K562 (cell line): ENCODE measurements around the gene NASP. TPM values are rescaled to one million over a fixed set of nuclear protein-coding genes. Genes with fewer than 3 reads are reported as not detected.

Experiments used
- ATAC-seq: fragments of 200-7000 bp; cut with Tn5 transposase; 3 replicates; pipeline ENCODE4 v1.9.1; 2020; ENCODE audit warnings: moderate library complexity
- BruUV-seq: library from RNA; stranded (reverse); fragments of 400-500 nt; replicated peaks from 2 replicates; lab custom pipeline; 2021; lab: Mats Ljungman, UMichigan
- CTCF ChIA-PET: fragments of 300-600 bp; formaldehyde crosslinking; extraction: SDS; loops from one replicate; lab custom pipeline; 2021; ENCODE audit warnings: low intra/inter-chr PET ratio; lab: Yijun Ruan, JAX
- POLR2A ChIA-PET: fragments of 300-600, 350-650 bp; sonication (Branson Sonifier 250); formaldehyde crosslinking; extraction: SDS; loops from one replicate; lab custom pipeline; 2021; ENCODE audit warnings: antibody characterized with exemption, inconsistent platforms; lab: Yijun Ruan, JAX
- DNase-seq, 4 experiments: peaks; one replicate each; pipeline versions ENCODE4 v3.0.0 to v3.0.0-alpha.2; 2011 to 2018; ENCODE audit warnings: low spot score in 3 of 4, mixed read lengths in 3 of 4; ENCODE audit errors: extremely low read depth in 1 of 4
- FAIRE-seq: peaks from 2 replicates; lab custom pipeline; 2011; peaks lifted over from hg19 to GRCh38; lab: Jason Lieb, UNC
- H2AFZ ChIP-seq: 2 replicates; pipeline ENCODE4 v1.6.0; 2011; ENCODE audit warnings: low read depth, low read length, control low read depth, inconsistent platforms
- H3K27ac ChIP-seq: fragments of 200-600 bp; 3 replicates; pipeline ENCODE4 v1.8.0; 2011; ENCODE audit warnings: low read depth, mild to moderate bottlenecking, control low read depth, inconsistent platforms, low read length, moderate library complexity, mixed read lengths; ENCODE audit errors: extremely low read depth
- H3K27me3 ChIP-seq, 2 experiments: fragments of 300-600 bp in 1 of 2; 2 replicates in 1 of 2; 3 replicates in 1 of 2; pipeline versions ENCODE4 v1.6.0 to v1.8.0; 2011; ENCODE audit warnings: inconsistent platforms in 2 of 2, low read length in 2 of 2, mild to moderate bottlenecking in 1 of 2, mixed read lengths in 1 of 2, moderate library complexity in 1 of 2; ENCODE audit not compliant: control insufficient read depth in 2 of 2, insufficient read depth in 2 of 2
- H3K36me3 ChIP-seq: fragments of 300-600 bp; 3 replicates; pipeline ENCODE4 v1.8.0; 2011; ENCODE audit warnings: mild to moderate bottlenecking, low read length, inconsistent platforms; ENCODE audit not compliant: control insufficient read depth, insufficient read depth
- H3K4me1 ChIP-seq, 2 experiments: fragments of 200-600 bp in 1 of 2; replicated peaks in 1 of 2; 2 replicates in 1 of 2; 3 replicates in 1 of 2; pipeline versions ENCODE4 v1.5.1 to v1.8.0; 2011; ENCODE audit warnings: inconsistent platforms in 2 of 2, low read length in 2 of 2, mild to moderate bottlenecking in 1 of 2, mixed read lengths in 1 of 2, moderate library complexity in 1 of 2; ENCODE audit not compliant: control insufficient read depth in 2 of 2, insufficient read depth in 2 of 2
- H3K4me2 ChIP-seq: 2 replicates; pipeline ENCODE4 v1.6.1; 2011; ENCODE audit warnings: low read length, control low read depth, inconsistent platforms, mixed read lengths; ENCODE audit not compliant: insufficient read depth
- H3K4me3 ChIP-seq: fragments of 200-600 bp; sonication (generic), shearing (Covaris generic); 2 replicates; pipeline ENCODE4 v1.5.1; 2016; ENCODE audit warnings: control low read depth, inconsistent platforms
- H3K79me2 ChIP-seq: fragments of 200-600 bp; 3 replicates; pipeline ENCODE4 v1.8.0; 2011; ENCODE audit warnings: low read length, inconsistent platforms; ENCODE audit not compliant: control insufficient read depth, insufficient read depth
- H3K9ac ChIP-seq, 2 experiments: 2 replicates each; pipeline versions ENCODE4 v1.6.0 to v1.6.1; 2011; ENCODE audit warnings: low read depth in 2 of 2, low read length in 2 of 2, control low read depth in 1 of 2, inconsistent platforms in 1 of 2, mild to moderate bottlenecking in 1 of 2, mixed read lengths in 1 of 2; ENCODE audit not compliant: insufficient read depth in 1 of 2
- H3K9me1 ChIP-seq: one replicate; pipeline ENCODE4 v1.6.0; 2011; ENCODE audit warnings: inconsistent platforms, mild to moderate bottlenecking, low read length, moderate library complexity; ENCODE audit not compliant: control insufficient read depth, insufficient read depth
- H3K9me3 ChIP-seq: replicated peaks from 2 replicates; pipeline ENCODE4 v1.5.1; 2011; ENCODE audit warnings: low read depth, low read length, inconsistent platforms; ENCODE audit not compliant: control insufficient read depth, insufficient read depth
- H4K20me1 ChIP-seq: replicated peaks from 2 replicates; pipeline ENCODE4 v1.6.1; 2011; ENCODE audit warnings: low read length, inconsistent platforms, mixed read lengths; ENCODE audit not compliant: control insufficient read depth, insufficient read depth
- BHLHE40 ChIP-seq: IDR thresholded peaks from 2 replicates; pipeline ENCODE4 v1.6.1; 2011; ENCODE audit warnings: low read length, improper control_type of control experiment
- CREB1 ChIP-seq, 2 experiments: sonication (generic) in 1 of 2; formaldehyde crosslinking in 1 of 2; IDR thresholded peaks; 2 replicates each; pipeline versions ENCODE4 v1.6.1 to v1.8.0; 2012 to 2022; ENCODE audit warnings: inconsistent platforms in 1 of 2, mild to moderate bottlenecking in 1 of 2, missing genetic modification reagents in 1 of 2, moderate library complexity in 1 of 2
- FOS ChIP-seq: IDR thresholded peaks from 3 replicates; pipeline ENCODE4 v1.6.1; 2011; ENCODE audit not compliant: insufficient read length; ENCODE audit errors: extremely low read depth
- FOXM1 ChIP-seq, 2 experiments: fragments of 450-650 bp in 1 of 2; sonication (generic) in 1 of 2; formaldehyde crosslinking in 1 of 2; IDR thresholded peaks; 2 replicates each; pipeline versions ENCODE4 v1.6.1 to v1.9.0; 2017 to 2022; ENCODE audit warnings: low read depth in 2 of 2, mild to moderate bottlenecking in 2 of 2, missing genetic modification reagents in 1 of 2, moderate library complexity in 1 of 2
- FUS ChIP-seq: fragments of 200-400 bp; formaldehyde crosslinking; optimal IDR thresholded peaks from 2 replicates; pipeline ENCODE3; 2017; ENCODE audit warnings: low read depth, low read length
- GATA2 ChIP-seq: sonication (generic); formaldehyde crosslinking; IDR thresholded peaks from 2 replicates; pipeline ENCODE4 v1.4.0; 2020; ENCODE audit warnings: mild to moderate bottlenecking, missing genetic modification reagents
- GATAD2B ChIP-seq: fragments of 450-650 bp; IDR thresholded peaks from 2 replicates; pipeline ENCODE4 v1.6.1; 2017; ENCODE audit warnings: mild to moderate bottlenecking, borderline replicate concordance
- HNRNPK ChIP-seq: fragments of 200-400 bp; formaldehyde crosslinking; IDR thresholded peaks from one replicate; pipeline ENCODE4 v1.6.1; 2018; ENCODE audit warnings: mild to moderate bottlenecking, low read depth, low read length; ENCODE audit not compliant: poor library complexity, severe bottlenecking
- KLF10 ChIP-seq: fragments of 250-450 bp; sonication (Bioruptor Pico); IDR thresholded peaks from 2 replicates; pipeline ENCODE4 v1.6.1; 2021; ENCODE audit warnings: matching md5 sums
- POLR2A ChIP-seq: fragments of 450-650 bp; conservative IDR thresholded peaks from 2 replicates; pipeline ENCODE4 v1.6.1; 2016
- SIX5 ChIP-seq, 2 experiments: IDR thresholded peaks; 2 replicates each; pipeline ENCODE4 v1.6.1; 2011; ENCODE audit warnings: low read length in 2 of 2, borderline replicate concordance in 1 of 2, low read depth in 1 of 2, mild to moderate bottlenecking in 1 of 2, moderate library complexity in 1 of 2; ENCODE audit not compliant: insufficient read depth in 1 of 2
- SP1 ChIP-seq: sonication (generic); formaldehyde crosslinking; IDR thresholded peaks from 2 replicates; pipeline ENCODE4 v1.8.1; 2022; ENCODE audit warnings: mild to moderate bottlenecking, missing genetic modification reagents
- ZBTB1 ChIP-seq: sonication (generic); formaldehyde crosslinking; IDR thresholded peaks from 2 replicates; pipeline ENCODE4 v1.8.1; 2023; ENCODE audit warnings: missing genetic modification reagents, low read depth, mild to moderate bottlenecking, borderline replicate concordance
- ZBTB12 ChIP-seq: fragments of 250-450 bp; sonication (Bioruptor Pico); IDR thresholded peaks from 2 replicates; pipeline ENCODE4 v1.4.0; 2020
- ZBTB17 ChIP-seq: fragments of 450-650 bp; formaldehyde crosslinking; IDR thresholded peaks from 2 replicates; pipeline ENCODE4 v1.4.0; 2020; ENCODE audit warnings: mild to moderate bottlenecking
- ZNF75A ChIP-seq: fragments of 450-650 bp; formaldehyde crosslinking; IDR thresholded peaks from 2 replicates; pipeline ENCODE4 v1.4.0; 2020; ENCODE audit warnings: mild to moderate bottlenecking
- WGBS: fragments of 100-300 bp; shearing (Covaris generic); methylation state at CpG from one replicate; pipeline ENCODE4 v1.1.6; 2016; ENCODE audit warnings: low coverage, mixed read lengths; ENCODE audit not compliant: insufficient coverage; ENCODE audit errors: missing lambda C conversion rate; 5-methylcytosine and 5-hydroxymethylcytosine counted together
- in situ Hi-C: fragments of 300-500 bp; cut with MboI; formaldehyde crosslinking; loops from 4 replicates; pipeline ENCODE4 v1.15.0; 2018; ENCODE audit warnings: inconsistent platforms, mixed read lengths
- intact Hi-C: fragments of 100-400 bp; cut with micrococcal nuclease; formaldehyde crosslinking; loops from 2 replicates; pipeline ENCODE4 v1.14.2; 2022
- polyA plus RNA-seq, 8 experiments: library from polyadenylated mRNA; depleted of rRNA in 4 of 8; stranded (reverse) in 5 of 8; unstranded in 3 of 8; fragments of >200 nt; fragmentation: Nextera tagmentation in 2 of 8; fragmentation: Illumina TruSeq in 1 of 8; extraction: Ambion mirVana in 2 of 8; extraction: Trizol in 1 of 8; gene quantifications; 2 replicates each; pipeline versions ENCODE4 v1.2.1 to v1.2.3, GENCODE V29; 2011 to 2014; ENCODE audit warnings: inconsistent platforms in 1 of 8, missing spikeins in 1 of 8
- total RNA-seq, 7 experiments: library from RNA; depleted of rRNA in 6 of 7; stranded (reverse); fragments of >200 nt in 6 of 7; fragmentation: Illumina TruSeq in 2 of 7; extraction: Trizol in 2 of 7; gene quantifications; 2 replicates each; pipeline versions ENCODE4 v1.2.1 to v1.2.3, GENCODE V29; 2011 to 2021; ENCODE audit warnings: low replicate concordance in 1 of 7
- TF ChIP-seq, protein P1 (sequence below): fragments of 450-650 bp; IDR thresholded peaks from 2 replicates; pipeline ENCODE4 v1.7.0; 2016; ENCODE audit warnings: borderline replicate concordance

Gene NASP
- total and polyA plus RNA-seq, 9 of the 15 experiments (the other 6 are each of a cell fraction or from before 2014, with no cell fraction given), result 199 to 578 (median 419) TPM

DNA sequence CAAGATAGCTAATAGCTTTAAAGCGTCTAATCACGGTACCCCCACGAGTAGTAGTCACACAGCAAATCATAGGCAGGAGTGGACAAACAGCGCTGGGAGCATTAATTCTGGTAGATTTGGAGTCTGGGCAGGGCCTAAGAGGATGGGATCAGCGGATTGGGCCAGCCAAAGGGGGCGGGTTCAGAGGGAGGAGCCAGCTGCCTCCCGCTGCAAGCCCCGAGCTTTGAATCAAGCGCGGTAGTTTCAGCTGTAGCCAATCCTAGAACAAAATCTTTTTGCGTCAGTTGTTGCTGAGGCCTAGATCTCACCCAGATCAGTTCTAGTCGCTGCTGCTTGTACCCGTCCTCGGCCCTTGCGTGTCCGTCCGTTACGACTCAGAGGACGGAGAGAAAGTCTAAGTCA lies 576 bp upstream of the NASP start:
- CTCF ChIA-PET, result no interaction called here
- TF ChIP-seq SIX5 (IDR thresholded peaks at IDR 0.05; ENCODE audit: borderline replicate concordance in 1 of 2, insufficient read depth in 1 of 2, low read depth in 1 of 2, low read length in 2 of 2) (no peak), HNRNPK (no peak), GATA2 (CRISPR knock-in tag) (0 out of 2 replicates have a peak, but pooled peaks have one; percentile 1), BHLHE40 (0 out of 2 replicates have a peak, but pooled peaks have one; percentile 45), FUS (no peak), ZNF75A (CRISPR knock-in tag) (no peak), KLF10 (no peak), POLR2A (no peak), ZBTB17 (CRISPR knock-in tag) (no peak), SP1 (peak; percentile 17), FOXM1 (IDR thresholded peaks at IDR 0.05; ENCODE audit: low read depth) (no peak), FOXM1 (CRISPR knock-in tag; IDR thresholded peaks at IDR 0.05; ENCODE audit: low read depth) (no peak), ZBTB1 (CRISPR knock-in tag) (no peak), FOS (peak; percentile 67), GATAD2B (no peak), CREB1 (IDR thresholded peaks at IDR 0.05) (peak; percentile 92), CREB1 (CRISPR knock-in tag; IDR thresholded peaks at IDR 0.05) (peak; percentile 96), ZBTB12 (peak; percentile 84)
- TF ChIP-seq, protein P1, sequence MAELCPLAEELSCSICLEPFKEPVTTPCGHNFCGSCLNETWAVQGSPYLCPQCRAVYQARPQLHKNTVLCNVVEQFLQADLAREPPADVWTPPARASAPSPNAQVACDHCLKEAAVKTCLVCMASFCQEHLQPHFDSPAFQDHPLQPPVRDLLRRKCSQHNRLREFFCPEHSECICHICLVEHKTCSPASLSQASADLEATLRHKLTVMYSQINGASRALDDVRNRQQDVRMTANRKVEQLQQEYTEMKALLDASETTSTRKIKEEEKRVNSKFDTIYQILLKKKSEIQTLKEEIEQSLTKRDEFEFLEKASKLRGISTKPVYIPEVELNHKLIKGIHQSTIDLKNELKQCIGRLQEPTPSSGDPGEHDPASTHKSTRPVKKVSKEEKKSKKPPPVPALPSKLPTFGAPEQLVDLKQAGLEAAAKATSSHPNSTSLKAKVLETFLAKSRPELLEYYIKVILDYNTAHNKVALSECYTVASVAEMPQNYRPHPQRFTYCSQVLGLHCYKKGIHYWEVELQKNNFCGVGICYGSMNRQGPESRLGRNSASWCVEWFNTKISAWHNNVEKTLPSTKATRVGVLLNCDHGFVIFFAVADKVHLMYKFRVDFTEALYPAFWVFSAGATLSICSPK, result no peak

More for the DNA sequence above, 576 bp upstream of the NASP start:
- peak overlapping the region; percentile 97 for H3K27ac ChIP-seq
- peak overlapping the region; percentile 100 for H2AFZ ChIP-seq
- H3K4me2 ChIP-seq, result peak overlapping the region; percentile 99
- POLR2A ChIA-PET, result interaction anchor here (0.6 to 10.2 kb wide), 25 partner anchors 9 to 858 kb away, joined by 3 to 142 read pairs (median 6); partner anchors contain the start of genes AKR1A1, CCDC163, MMACHC and MUTYH
- DNase-seq, result peak; percentile 98 to 100 (median 98)
- H3K4me3 ChIP-seq, result peak overlapping the region; percentile 88
- FAIRE-seq, result peak; percentile 99
- H4K20me1 ChIP-seq, result peaks cover 28% of the 10 kb centered on the region
- no peaks in the 10 kb centered on the region for H3K27me3 ChIP-seq
- H3K4me1 ChIP-seq, result peaks cover 6 to 21% of the 10 kb centered on the region in 2 experiments; a peak in 4 of 5 replicates
- in situ Hi-C loops, result no loop called here
- BruUV-seq, result TSS peak; percentile 78
- H3K9me1 ChIP-seq, result peaks cover 3% of the 10 kb centered on the region
- WGBS, result under 1% methylated on average over 19 of the region's 19 CpGs
- H3K9ac ChIP-seq, result peak overlapping the region; percentile 99 to 100
- intact Hi-C loops, result loop anchor here (5.0 kb wide), 2 partner anchors 104 to 169 kb away; partner anchors contain the start of genes GPBP1L1, IPP and TMEM69
- ATAC-seq, result peak; percentile 91
- H3K79me2 ChIP-seq, result peaks cover 48% of the 10 kb centered on the region
- H3K36me3 ChIP-seq, result peaks cover 33% of the 10 kb centered on the region
- H3K9me3 ChIP-seq, result no peaks in the 10 kb centered on the region
